NCI-H1105 treated with DMSO at 0.1 percent for 48 hours (cell line): ENCODE measurements around the gene RTL9.
"Not testable (repeated sequence)": the region's sequence is repeated elsewhere in the genome, so short reads cannot be mapped to it uniquely, and the experiment has no call there.

ENCODE experiments used
- DNase-seq: peaks from one replicate; lab custom pipeline; 2025; lab: John Stamatoyannopoulos, UW

RTL9 gene

DNA sequence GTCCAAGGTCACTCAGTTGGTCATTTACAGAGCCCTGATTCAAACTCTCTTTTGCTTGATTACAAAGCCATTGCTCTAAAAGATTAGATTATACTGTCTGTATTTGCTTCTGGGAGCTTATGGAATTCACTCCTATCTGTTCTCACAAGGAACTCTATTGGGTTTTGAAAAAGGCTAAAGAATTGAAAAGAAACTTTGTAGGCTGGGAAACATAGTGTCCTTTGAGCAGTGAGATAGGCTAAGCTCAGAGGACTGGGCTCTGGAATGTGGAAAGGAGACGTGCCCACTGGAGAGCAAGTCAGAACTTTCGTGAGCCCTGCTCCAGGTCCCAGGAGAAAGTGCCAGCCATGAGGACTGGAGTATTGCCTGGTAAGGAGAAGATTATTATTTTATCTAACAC lies at the start of gene RTL9:
TSS of gene RTL9 (plus strand) at position 301 of the 400 bp plus-strand sequence. CDS start 91,770 bp downstream, outside the sequence.
- DNase-seq: no peak

DNA sequence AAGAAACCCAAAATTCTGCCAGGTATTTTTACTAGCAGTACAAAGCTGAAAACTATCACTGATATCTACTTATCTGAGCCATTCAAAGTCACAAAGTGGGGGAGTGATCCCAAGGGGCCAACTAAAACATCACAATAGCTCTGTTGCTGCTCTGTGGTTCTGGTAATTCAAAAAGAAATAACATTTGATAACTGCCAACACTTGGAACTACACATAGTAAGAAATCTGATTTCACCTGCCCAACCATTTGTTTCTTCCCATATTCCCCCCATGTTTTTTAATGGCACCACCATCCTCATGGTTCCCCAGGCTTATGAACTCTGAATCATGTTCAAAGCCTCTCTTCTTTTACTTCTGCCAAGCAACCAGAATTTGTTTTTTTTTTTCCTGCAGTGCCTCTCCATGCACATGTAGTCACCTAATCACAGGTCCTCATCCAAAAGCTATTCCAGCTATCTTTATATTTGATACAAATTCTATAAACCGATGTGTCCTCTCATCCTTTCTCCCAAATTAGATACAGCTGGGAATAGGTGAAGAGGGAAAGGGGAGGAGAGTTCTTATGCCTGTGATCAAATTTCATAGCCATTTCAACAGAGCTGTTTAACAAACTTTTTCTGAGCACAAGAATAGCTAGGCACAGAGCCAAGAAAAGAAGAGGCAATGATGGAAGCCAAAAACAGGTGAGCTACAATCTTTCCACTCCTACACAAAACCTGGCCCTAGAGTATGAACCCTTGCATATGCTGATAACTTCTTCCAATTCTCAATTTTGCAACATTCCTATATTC lies 48.5 kb upstream of the RTL9 start:
- peak; percentile 88 for DNase-seq

DNA sequence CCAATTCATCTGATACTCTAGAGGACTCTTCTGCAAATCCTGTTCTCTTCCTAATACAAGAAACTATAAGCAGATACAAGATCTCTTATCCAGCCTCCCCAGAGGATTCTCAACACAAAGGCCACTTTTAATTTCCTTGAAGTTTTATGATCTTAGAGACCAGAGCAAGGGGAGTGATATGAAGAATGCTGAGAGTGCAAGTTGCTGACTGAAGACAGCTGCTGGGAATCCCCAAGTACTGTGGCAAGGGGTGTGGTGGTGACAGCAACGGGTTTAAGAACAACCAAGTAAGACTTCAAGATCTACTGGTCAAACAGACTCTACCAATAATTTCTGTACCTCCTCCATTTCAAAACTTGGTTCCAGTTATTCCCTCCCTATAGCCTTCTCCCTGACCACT lies 47.8 kb upstream of the RTL9 start:
- no peak for DNase-seq

DNA sequence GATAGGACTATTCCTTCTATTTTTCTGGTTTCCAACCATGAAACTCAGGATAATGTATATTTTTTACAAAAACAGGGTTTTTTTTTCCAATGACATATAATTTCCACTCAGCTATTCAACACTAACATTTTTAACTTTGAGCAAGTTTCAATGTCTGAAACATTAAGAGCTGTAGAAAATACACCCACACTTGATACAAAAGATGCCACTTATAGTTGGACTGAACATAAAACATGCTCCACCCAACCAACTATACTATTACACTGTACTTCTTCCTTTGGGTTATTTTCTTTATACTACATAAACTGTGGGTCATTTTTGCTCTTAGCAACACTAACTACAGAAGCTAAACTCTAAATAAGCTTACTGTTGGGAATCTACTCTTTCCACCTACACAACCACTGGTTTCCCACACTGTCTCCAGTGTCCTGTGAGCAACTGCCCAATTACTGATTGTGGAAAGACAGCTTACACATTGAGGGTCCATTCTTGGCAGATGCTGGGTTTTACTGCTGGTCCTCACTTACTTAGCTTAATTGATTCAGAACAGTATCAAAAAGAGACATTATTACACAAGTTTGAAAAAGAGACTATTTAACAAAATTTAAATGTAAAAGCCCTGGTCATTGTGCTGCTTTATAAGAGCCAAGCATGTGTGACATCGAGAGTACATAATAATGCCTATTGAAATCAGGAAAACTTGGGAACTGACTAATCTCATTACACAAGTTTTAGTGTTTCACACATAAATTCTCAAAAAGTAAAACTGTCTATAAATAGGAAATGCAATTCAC lies 47.0 kb upstream of the RTL9 start:
- no peak for DNase-seq

DNA sequence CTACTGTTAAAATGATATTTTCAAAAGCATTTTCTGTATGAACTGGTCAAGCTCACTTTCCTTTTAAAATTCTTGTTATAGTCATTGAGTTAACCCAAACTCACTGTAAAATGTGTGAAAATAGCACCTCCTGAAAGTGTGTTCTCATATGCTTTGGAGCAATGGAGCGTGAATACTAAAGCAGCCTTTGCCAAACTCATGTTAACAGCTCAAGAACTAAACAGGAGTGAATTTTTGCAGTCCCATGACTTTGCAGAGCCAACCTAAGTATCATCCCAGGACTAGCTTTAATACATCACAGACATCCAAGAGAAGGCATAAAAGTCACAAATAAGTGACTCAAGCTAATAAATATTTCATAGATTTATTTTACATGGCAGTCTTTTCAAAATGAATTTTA lies 43.1 kb upstream of the RTL9 start:
- no peak for DNase-seq

DNA sequence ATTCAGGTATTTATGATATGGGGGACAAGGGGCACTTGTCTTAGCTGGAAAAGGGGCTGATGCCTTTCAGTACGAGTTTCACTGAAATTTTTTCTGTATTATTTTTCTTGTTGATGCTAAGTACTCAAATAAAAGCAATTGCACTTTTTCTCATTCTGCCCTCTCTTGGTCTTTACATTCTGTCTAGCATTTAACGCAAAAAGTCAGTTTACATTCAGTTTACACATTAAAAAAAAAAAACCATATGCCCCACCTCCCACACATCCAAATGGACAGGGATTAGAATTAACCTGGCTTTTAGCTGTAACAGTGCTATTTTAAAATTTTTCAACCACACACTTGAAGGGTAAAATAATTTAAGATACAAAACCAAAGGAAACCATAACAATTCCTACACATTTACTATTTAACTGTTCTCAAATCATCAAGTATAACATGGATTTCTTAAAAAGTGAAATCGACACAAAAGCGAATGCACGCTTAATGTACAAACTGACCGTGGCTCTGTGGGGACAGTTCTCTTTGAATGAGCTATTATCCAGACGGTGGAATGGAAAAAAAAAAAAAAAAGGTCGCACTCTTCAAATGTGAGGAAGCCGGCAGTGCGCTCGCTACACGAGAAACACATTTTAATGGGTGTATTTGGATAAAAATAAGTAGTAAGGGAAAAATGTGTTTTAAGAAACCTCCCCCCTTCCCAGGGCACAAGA lies 42.1 kb upstream of the RTL9 start:
- DNase-seq: no peak

DNA sequence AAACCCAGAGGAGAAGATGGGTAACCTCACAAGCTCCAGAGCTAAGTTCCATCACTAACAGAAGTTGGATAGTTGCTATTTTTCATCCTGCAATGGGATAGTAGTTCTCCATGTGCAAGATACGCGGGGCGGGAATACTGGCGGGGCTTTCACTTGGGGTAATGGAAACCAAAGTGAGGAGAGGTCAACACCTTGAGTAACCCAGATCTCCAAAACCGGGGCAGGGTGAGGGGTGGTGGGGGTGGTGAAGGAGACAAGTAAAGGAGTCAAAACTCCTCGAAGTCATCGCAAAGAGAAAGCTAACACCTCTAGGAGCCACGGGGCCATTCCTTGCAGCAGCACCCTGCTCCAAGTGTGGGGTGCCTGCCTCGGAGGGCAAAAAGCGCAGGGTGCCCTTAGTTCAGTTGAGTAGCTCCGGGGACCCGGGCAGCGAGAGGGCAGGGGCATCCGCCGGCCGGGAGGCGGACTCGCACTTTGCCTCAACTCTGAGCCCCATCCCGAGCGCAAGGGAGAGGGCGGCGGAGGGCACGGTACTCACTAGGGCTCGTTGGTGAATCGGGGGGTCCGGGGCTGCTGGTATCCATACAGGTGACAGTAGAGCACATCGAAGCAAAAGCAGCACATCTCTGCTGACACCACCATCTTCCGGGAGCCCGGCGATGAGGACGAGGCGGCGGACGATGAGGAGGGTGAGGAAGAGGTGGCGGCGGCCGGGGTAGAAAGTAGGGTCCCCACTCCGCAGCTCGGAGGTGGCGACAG lies 41.4 kb upstream of the RTL9 start:
- DNase-seq: no peak

DNA sequence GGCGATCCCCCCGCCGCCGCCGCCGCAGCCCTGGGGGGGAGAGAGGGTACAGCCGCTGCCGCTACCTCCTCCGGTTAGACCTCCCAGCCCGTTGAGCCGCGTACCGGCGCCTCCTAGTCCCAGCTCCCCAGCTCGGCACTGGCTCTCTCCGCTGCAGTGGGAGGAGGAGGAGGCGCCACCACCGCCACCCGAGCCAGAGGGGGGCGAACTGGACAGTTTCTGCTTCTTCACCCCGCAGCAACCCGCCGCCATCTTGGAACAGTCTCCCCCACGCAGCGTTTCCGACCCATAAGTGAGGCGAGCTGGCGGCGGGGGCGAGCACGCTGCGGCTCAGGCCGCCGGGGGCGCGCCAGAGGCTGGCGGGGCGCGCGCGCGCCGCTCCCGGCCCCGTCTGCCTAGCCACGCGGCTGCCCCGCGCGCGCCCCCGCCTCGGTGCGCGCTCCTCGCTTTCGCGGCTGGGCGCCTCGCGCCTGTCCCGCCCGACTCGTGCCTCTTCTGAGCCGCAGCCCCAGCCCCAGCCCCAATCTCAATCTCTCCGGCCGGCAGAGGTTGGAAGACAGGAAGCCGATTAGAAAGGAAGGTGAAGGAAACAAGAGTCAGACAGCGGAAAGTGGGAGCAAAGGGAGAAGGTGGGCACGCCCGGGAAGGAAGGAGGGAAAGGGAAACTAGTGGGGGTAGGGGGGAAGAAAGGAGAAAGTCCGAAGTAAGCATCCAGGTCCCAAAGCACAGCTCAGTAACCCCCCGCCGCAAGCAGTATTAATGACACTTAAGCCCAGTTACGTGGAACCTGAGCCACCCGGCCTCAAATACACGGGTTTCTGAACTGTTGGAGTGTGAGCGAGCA lies 40.6 kb upstream of the RTL9 start, which contains the start of gene AMMECR1:
TSS of gene AMMECR1 (minus strand) at position 266 of the 844 bp plus-strand sequence. CDS start at position 252, 14 bp downstream.
- DNase-seq: peak; percentile 56

DNA sequence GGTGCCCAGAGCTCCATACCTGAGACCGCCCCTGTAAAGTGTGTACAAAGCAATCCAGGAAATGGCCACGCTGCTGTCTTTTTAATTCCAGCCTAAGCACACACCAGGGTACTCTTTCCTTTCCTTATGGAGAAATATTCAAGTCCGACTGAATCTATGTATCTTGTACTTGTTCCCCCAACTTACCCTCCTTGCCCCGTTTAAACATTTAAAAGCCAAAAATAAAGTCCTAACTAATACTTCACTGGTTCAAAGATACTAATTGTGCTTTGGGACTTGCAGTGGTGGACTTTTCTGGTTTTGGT lies 40.0 kb upstream of the RTL9 start:
- peak; percentile 77 for DNase-seq

DNA sequence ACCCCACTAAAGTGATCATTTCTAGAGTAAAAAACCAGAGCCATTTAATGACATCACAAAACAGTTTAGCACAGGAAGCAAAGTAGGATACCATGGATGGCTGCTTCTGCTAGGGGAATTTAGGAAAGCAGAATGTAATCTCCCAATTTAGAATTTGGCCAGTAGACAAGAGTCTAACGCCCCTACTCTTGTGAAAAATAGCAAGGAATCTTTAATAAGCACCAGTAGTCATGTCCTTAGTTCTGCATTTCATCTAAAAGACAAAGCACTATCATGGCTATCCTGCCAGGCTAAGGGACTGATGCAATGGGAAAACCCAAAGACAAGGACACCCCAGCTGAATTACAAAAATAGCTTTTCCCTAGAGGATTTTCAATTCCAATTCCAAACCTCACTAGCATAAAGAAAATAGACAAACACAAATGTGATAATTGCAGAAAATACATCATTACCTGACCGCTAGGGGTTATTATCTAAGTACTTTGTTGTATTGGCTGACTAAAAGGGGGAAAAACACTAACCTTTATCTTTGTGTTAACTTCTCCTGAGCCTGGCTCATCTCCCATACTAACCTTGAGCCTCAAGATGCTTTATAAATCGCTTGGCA lies 38.2 kb upstream of the RTL9 start:
- no peak for DNase-seq

DNA sequence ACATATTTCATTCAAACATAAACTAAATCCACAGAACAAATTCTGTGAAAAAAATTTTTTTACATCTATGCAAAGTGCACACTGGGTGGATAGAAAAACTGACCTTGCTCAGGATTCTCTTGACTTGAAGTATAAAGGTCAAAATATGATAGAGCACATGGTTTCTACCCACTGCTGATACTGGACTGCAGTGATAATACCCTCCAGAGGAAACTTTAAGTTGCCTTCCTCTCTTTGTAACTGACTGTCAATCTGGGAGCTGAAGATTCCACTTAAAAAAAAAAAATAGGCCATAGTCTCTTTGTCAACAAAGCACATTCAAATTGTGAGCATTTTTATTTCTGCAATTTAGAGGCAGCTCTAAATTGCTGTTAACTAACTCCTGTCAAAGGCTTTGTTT lies 37.6 kb upstream of the RTL9 start:
- no peak for DNase-seq

DNA sequence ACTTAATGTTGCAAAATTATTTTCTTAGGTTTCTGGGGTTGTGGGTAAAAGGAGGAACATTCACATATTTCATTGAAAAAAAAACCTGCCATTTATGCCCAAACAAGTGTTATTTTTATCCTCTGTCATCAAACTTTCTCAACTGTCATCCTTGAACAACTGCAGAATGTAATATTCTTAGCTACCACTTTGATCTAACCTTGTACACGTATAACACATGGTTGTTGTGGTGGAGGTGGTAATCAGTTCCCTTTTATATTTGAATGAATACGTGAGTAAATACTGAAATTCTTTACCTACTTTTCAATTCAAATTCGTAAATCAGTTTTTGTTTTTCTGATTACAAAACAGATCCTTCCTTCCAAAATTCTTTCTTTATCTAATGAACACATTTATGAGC lies 37.0 kb upstream of the RTL9 start:
- DNase-seq: no peak

DNA sequence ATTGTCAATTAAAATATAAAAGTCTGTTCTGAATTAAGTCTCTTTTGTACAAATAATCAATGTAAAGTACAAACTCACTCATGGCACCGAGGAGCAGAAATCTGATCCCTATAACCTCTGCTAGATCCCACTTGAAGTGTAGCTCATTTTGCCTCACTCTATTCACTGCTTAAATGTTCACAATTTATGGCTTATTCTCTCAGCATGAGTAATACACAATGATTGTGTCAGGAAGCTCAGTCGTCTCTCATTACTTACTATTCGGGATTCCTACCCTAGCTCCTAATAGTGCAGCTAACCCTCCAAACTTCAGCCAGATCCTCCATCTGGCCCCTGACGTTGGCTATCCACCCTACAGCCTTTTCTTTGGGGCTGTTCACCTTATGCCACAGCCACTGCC lies 36.0 kb upstream of the RTL9 start:
- peak; percentile 69 for DNase-seq

DNA sequence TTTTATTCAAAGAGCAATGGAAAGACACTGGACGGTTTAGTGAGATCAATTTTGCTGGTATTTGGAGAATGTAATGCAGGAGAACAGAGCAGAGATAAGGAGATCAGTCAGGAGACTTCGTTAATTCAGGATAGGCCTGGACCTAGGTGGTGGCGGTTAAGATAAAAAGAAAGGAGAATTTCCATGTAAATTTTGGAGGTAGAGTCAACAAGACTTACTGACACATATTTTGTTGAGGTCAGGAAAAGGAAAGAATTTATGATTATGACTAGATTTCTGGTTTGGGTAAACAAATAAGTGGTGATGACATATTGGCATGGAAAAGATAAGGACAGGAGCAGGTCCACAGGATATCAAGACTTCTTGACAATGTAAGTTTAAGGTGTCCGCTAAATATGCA lies 31.9 kb upstream of the RTL9 start:
- no peak for DNase-seq

DNA sequence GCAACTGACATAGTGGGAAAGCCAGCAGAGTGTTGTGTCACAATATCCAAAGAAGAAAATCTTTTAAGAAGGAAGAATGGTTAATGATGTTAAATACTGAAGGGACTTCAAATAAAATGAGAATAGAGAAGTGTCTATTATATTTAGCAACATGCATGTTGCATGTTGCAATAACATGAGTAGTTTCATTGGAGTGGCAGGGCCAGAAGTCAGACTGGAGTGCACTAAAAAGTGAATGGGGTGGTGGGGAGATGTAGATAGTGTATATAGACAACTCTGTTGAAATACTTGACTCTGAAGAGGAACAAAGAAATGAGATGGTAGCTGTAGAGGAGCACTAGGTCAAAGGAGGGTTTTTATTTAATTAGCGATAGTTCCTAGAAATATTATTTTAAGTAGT lies 31.3 kb upstream of the RTL9 start:
- DNase-seq: no peak

DNA sequence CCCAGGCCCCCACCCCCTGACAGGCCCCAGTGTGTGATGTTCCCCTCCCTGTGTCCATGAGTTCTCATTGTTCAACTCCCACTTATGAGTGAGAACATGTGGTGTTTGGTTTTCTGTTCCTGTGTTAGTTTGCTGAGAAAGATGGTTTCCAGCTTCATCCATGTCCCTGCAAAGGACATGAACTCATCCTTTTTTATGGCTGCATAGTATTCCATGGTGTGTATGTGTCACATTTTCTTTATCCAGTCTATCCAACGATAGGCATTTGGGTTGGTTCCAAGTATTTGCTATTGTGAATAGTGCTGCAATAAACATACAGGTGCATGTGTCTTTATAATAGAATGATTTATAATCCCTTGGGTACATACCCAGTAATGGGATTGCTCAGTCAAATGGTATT lies 30.0 kb upstream of the RTL9 start:
- DNase-seq: not testable (repeated sequence)

DNA sequence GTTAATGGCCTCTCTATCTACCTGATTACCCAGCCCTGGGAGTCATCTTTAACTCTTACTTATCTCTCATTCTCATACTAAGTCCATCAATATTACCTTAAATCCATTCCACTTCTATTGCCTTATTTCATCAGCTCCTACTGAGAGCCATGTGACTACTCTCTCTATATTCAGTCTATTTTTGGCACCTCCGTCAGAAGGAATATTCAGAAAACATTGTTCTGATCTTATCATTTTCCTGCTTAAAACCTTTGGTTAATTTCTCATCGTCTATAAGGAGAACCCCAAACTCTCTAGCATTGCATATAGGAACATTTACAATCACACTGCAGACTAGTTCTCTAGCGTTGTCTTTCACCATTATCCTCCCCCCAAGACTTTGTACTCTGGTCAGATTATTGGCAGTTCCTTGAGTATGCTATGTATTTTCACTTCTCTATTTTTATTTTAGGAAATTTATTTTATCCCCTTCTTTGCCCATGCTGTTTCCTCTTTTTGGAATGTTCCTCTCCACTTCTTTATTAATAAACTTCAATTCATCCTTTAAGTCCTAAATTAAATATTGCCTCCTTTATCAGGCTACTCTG lies 27.1 kb upstream of the RTL9 start:
- DNase-seq: no peak

DNA sequence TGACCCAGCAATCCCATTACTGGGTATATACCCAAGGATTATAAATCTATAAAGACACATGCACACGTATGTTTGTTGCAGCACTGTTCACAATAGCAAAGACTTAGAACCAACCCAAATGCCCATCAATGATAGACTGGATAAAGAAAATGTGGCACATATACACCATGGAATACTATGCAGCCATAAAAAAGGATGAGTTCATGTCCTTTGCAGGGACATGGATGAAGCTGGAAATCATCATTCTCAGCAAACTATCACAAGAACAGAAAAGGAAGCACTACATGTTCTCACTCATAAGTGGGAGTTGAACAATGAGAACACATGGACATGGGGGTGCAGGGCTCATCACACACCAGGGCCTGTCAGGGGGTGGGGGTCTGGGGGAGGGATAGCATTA lies 25.2 kb upstream of the RTL9 start:
- DNase-seq: not testable (repeated sequence)

DNA sequence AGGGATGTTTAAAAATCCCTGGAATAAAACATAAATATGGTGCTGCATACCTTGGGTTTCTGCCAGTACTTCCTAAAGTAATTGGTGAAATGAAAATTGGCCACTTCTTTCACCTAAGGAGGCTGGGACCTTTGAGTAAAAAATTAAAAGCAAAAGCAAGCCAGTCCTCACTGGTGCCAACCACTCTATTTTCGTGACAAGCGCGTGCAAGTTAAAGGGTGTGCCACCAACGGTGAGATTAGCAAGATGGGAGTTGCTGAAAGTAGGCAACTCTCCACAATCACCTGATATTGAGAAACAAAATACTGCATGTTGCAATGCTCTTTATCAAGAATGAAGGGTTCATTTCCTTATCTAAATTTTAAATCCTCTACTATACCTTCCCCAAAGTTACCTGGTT lies 19.7 kb upstream of the RTL9 start:
- DNase-seq: peak; percentile 54
